GM12873 (cell line): ENCODE results near the gene EGFL7.

Experiments
- CTCF ChIP-seq: IDR thresholded peaks from 2 replicates; pipeline ENCODE4 v1.5.1; 2012; ENCODE audit warnings: low read depth, mild to moderate bottlenecking, moderate library complexity, low read length, control low read depth; ENCODE audit not compliant: insufficient read depth; ENCODE audit errors: missing control alignments

EGFL7 gene

GRCh38 chr9:136662656-136663581 is at the start of gene EGFL7:
Gene EGFL7, plus strand, starts transcription at chr9:136662916. Its CDS starts 5,367 bp downstream, at chr9:136668283.
- TF ChIP-seq CTCF = no peak

GRCh38 chr9:136613824-136614371 is 48.8 kb upstream of the EGFL7 start:
- no peak for TF ChIP-seq CTCF

GRCh38 chr9:136614372-136614922 is 48.3 kb upstream of the EGFL7 start:
- TF ChIP-seq CTCF = no peak

GRCh38 chr9:136614967-136615623 is 47.6 kb upstream of the EGFL7 start:
- TF ChIP-seq CTCF = no peak

- no peak for TF ChIP-seq CTCF
Measured at GRCh38 chr9:136615631-136616306, 46.9 kb upstream of the EGFL7 start.

GRCh38 chr9:136616307-136616635 is 46.4 kb upstream of the EGFL7 start:
- no peak for TF ChIP-seq CTCF
